Gastrocnemius medialis (tissue), 4 donors: ENCODE results near the gene AFAP1L1. TPM values are rescaled to one million over a fixed set of nuclear protein-coding genes. Genes with fewer than 3 reads are reported as not detected.

Experiments
- ATAC-seq, 2 donors: fragments of 150-250 bp; one replicate each; pipeline ENCODE4 v1.9.1; 2016
- DNase-seq, 2 donors: peaks; one replicate each; pipeline ENCODE4 v3.0.0-alpha.2; 2019
- H3K27ac ChIP-seq, 4 donors: fragments of 200-600 bp; sonication (generic); 1 replicate in 1 of 4; 2 replicates in 3 of 4; pipeline ENCODE4 v1.5.1; 2016 to 2018; ENCODE audit warnings: mild to moderate bottlenecking in 2 of 4, moderate library complexity in 1 of 4
- H3K27me3 ChIP-seq, 3 donors: fragments of 200-600 bp; sonication (generic) in 2 of 3; 1 replicate in 1 of 3; 2 replicates in 2 of 3; pipeline versions ENCODE4 v1.5.1 to v1.6.0; 2016 to 2019; ENCODE audit warnings: mild to moderate bottlenecking in 1 of 3, moderate library complexity in 1 of 3
- H3K36me3 ChIP-seq, 2 donors: fragments of 200-600 bp; sonication (generic) in 1 of 2; one replicate each; pipeline ENCODE4 v1.5.1; 2017 to 2018
- H3K4me1 ChIP-seq, 2 donors: fragments of 200-600 bp; sonication (generic) in 1 of 2; one replicate each; pipeline ENCODE4 v1.5.1; 2016 to 2017; ENCODE audit warnings: mild to moderate bottlenecking in 2 of 2
- H3K4me3 ChIP-seq, 4 donors: fragments of 200-600 bp; sonication (generic) in 3 of 4; 1 replicate in 1 of 4; 2 replicates in 3 of 4; pipeline ENCODE4 v1.5.1; 2016 to 2019; ENCODE audit warnings: mild to moderate bottlenecking in 2 of 4
- H3K9me3 ChIP-seq, 3 donors: fragments of 200-600 bp; sonication (generic) in 2 of 3; 1 replicate in 1 of 3; 2 replicates in 2 of 3; pipeline ENCODE4 v1.5.1; 2016 to 2019
- POLR2A ChIP-seq, 2 donors: fragments of 450-650 bp; IDR thresholded peaks; one replicate each; pipeline ENCODE4 v1.6.1; 2017; ENCODE audit warnings: antibody characterized with exemption in 2 of 2, mild to moderate bottlenecking in 2 of 2, moderate library complexity in 2 of 2
- in situ Hi-C, 4 donors: fragments of 200-750 bp; cut with MboI; loops; one replicate each; pipeline versions ENCODE4 v1.15.0 to v1.8.0; 2017; ENCODE audit warnings: low sequenced_read_pairs in 4 of 4
- intact Hi-C: fragments of 100-400 bp; cut with DNase I; formaldehyde crosslinking; loops from one replicate; pipeline ENCODE4 v1.15.1; 2023; ENCODE audit warnings: low total_unique reads
- total RNA-seq, 4 donors: library from RNA; depleted of rRNA; stranded (reverse); fragments of >200 nt; gene quantifications; one replicate each; pipeline versions ENCODE4 v1.1.0 to v1.2.3, GENCODE V29; 2016
- TF ChIP-seq, protein P1 (sequence below), 5 experiments: fragments of 450-650 bp in 3 of 5; fragments of 200-600 bp in 2 of 5; sonication (generic) in 2 of 5; IDR thresholded peaks in 4 of 5; conservative IDR thresholded peaks in 1 of 5; 1 replicate in 4 of 5; 2 replicates in 1 of 5; pipeline ENCODE4 v1.5.1; 2016 to 2019; ENCODE audit warnings: antibody characterized with exemption in 5 of 5, mild to moderate bottlenecking in 3 of 5, moderate library complexity in 3 of 5

AFAP1L1 gene
- total RNA-seq, 4 donors from 2014 or later, result 28.6 to 39.9 (median 32.9) TPM

DNA sequence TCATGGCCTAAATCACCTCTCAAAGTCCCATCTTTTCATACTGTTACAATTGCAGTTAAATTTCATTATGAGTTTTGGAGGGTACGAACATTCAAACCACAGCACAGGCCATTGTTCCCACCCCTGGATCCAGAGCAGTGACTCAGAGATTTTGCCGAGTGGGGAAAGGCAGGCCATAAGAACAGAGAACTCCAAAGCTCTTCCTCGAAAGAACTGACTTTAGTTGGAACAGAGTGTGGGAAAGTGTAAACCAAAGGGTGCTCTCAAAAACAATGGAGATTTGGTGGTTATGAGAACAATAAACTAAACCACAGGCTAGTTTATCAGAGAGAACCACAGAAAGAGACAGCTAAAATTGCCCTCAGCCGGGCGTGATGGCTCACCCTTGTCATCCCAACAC is 54.2 kb downstream of the AFAP1L1 start:
- no peaks in the 10 kb centered on the region for H3K9me3 ChIP-seq
- intact Hi-C loops, result no loop called here
- ATAC-seq (no peak), DNase-seq (no peak)
- TF ChIP-seq POLR2A (IDR thresholded peaks at IDR 0.05), result no peak
- TF ChIP-seq, protein P1, sequence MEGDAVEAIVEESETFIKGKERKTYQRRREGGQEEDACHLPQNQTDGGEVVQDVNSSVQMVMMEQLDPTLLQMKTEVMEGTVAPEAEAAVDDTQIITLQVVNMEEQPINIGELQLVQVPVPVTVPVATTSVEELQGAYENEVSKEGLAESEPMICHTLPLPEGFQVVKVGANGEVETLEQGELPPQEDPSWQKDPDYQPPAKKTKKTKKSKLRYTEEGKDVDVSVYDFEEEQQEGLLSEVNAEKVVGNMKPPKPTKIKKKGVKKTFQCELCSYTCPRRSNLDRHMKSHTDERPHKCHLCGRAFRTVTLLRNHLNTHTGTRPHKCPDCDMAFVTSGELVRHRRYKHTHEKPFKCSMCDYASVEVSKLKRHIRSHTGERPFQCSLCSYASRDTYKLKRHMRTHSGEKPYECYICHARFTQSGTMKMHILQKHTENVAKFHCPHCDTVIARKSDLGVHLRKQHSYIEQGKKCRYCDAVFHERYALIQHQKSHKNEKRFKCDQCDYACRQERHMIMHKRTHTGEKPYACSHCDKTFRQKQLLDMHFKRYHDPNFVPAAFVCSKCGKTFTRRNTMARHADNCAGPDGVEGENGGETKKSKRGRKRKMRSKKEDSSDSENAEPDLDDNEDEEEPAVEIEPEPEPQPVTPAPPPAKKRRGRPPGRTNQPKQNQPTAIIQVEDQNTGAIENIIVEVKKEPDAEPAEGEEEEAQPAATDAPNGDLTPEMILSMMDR (IDR thresholded peaks at IDR 0.05 in 4 of 5, conservative IDR thresholded peaks at IDR 0.05 in 1 of 5), result no peak
- H3K36me3 ChIP-seq, result peaks cover 0 to 66% of the 10 kb centered on the region in 2 donors
- H3K27ac ChIP-seq, result peak overlapping the region in 1 of 4 donors; percentile 24
- H3K4me1 ChIP-seq, result peaks cover under 1 to 10% of the 10 kb centered on the region in 2 donors
- H3K4me3 ChIP-seq, result no peak overlapping the region
- in situ Hi-C loops, result loop anchor here in 1 of 4 donors (10.0 kb wide), 1 partner anchor 49 kb away; the partner anchor contains the start of gene IL17B
- no peaks in the 10 kb centered on the region for H3K27me3 ChIP-seq

DNA sequence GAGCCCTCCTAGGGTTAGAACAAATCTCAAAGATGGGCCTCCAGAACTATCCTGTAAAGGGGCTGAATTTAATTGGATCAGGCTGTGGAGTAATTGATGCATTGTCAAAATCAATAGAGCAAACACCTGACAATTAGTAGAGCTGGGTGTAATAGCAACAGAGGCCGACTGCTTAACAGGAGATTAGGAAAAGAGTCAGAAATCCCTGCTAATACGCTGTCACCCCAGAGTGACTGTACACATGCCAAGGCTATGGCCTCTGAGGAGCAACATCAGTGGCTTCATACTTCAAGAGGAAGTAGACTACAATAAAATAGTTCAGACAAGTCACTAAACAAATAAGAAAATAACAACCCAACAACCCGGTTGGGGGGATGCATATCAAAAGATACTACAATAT is 55.0 kb downstream of the AFAP1L1 start:
- ATAC-seq (no peak), DNase-seq (no peak)
- Histone ChIP-seq H3K27ac (no peak overlapping the region), H3K27me3 (no peaks in the 10 kb centered on the region), H3K9me3 (no peaks in the 10 kb centered on the region), H3K36me3 (peaks cover 0 to 72% of the 10 kb centered on the region in 2 donors), H3K4me1 (peaks cover 0 to 8% of the 10 kb centered on the region in 2 donors), H3K4me3 (no peak overlapping the region)
- intact Hi-C loops (no loop called here), in situ Hi-C loops (loop anchor here in 1 of 4 donors (10.0 kb wide), 1 partner anchor 48 kb away; the partner anchor contains the start of gene IL17B)
- TF ChIP-seq POLR2A (IDR thresholded peaks at IDR 0.05), result no peak
- TF ChIP-seq, protein P1 (IDR thresholded peaks at IDR 0.05 in 4 of 5, conservative IDR thresholded peaks at IDR 0.05 in 1 of 5), result no peak

DNA sequence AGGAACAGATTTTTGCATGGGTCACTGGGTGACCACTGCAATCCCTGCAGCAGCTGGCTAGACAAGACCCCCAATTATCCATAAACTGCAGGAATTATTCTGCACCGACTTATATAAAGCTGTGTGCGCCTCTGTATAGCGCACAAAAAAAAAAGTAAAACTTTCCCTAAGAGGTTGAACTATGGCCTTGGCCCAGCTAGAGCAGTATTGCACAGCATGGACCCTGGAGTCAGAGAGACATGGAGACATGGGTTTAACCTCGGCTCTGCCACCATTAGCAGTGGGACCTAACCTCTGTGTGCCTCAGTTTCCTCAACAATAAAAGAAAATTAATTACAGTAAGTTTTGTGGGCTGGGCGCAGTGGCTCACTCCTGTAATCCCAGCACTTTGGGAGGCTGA is 56.5 kb downstream of the AFAP1L1 start:
- Histone ChIP-seq H3K4me3 (no peak overlapping the region), H3K27ac (no peak overlapping the region), H3K27me3 (no peaks in the 10 kb centered on the region), H3K36me3 (peaks cover 0 to 77% of the 10 kb centered on the region in 2 donors), H3K4me1 (peaks cover 0 to 3% of the 10 kb centered on the region in 2 donors), H3K9me3 (no peaks in the 10 kb centered on the region)
- DNase-seq (no peak), ATAC-seq (no peak)
- TF ChIP-seq, protein P1 (IDR thresholded peaks at IDR 0.05 in 4 of 5, conservative IDR thresholded peaks at IDR 0.05 in 1 of 5), result no peak
- TF ChIP-seq POLR2A (IDR thresholded peaks at IDR 0.05), result no peak
- in situ Hi-C loops (loop anchor here in 1 of 4 donors (10.0 kb wide), 1 partner anchor 47 kb away; the partner anchor contains the start of gene IL17B), intact Hi-C loops (no loop called here)

DNA sequence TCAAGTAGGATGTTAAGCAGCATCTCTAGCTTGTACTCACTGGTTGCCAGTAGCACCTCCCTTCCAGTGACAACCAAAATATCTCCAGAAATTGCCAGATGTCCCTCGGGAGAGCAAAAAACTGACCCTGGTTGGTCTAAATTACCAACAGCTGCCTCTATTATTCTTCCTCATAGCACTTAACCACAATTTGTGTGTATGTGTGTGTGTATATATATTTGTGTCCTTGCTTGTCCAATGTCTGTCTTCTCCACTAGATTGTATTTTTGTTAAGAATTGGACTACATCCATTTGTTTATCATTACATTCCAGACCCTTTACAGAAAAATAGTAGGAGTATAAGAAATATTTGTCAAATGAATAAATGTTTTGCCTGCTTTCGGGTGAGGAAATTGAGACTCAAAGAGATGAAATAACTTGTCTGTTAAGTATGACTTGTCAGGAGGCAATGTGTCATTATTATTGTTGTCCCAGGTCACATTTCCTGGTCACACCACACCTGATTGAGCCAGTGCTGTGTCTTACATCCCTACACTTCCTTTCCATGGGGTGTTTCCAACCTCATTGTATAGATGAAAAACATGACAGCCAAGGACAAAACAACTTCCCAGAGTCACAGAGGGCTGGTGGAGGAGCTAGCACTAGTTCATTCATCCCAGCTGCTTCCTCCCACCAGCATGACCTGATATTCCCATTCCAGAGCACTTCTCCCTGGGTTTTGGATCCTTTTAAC is 62.2 kb downstream of the AFAP1L1 start:
- DNase-seq (no peak), ATAC-seq (peak in 1 of 2 donors; percentile 28)
- peaks cover 0 to 95% of the 10 kb centered on the region in 2 donors for H3K36me3 ChIP-seq
- H3K4me3 ChIP-seq, result no peak overlapping the region
- no peak for TF ChIP-seq POLR2A (IDR thresholded peaks at IDR 0.05)
- TF ChIP-seq, protein P1 (IDR thresholded peaks at IDR 0.05 in 4 of 5, conservative IDR thresholded peaks at IDR 0.05 in 1 of 5), result no peak
- intact Hi-C loops, result no loop called here
- in situ Hi-C loops, result no loop called here
- peak overlapping the region in 1 of 4 donors; percentile 16 for H3K27ac ChIP-seq
- H3K4me1 ChIP-seq, result no peaks in the 10 kb centered on the region
- H3K27me3 ChIP-seq, result no peaks in the 10 kb centered on the region
- H3K9me3 ChIP-seq, result no peaks in the 10 kb centered on the region
